Amygdala (tissue), 56 donors: ENCODE data around the gene BTF3L4.
"Not testable (repeated sequence)": the region's sequence is repeated elsewhere in the genome, so short reads cannot be mapped to it uniquely, and the experiment has no call there.

ENCODE experiments used
- DNase-seq, 56 donors: peaks; one replicate each; lab custom pipeline; 2025; lab: John Stamatoyannopoulos, UW

The BTF3L4 gene

GRCh38 chr1:52056163-52056936 is at the start of gene BTF3L4:
TSS of gene BTF3L4 (plus strand) at chr1:52056295. CDS start at chr1:52059848, 3,553 bp downstream.
- peak; percentile 47 to 97 (median 93) for DNase-seq

GRCh38 chr1:52007215-52008002 is 48.7 kb upstream of the BTF3L4 start:
- DNase-seq: no peak

GRCh38 chr1:52008071-52008809 is 47.9 kb upstream of the BTF3L4 start:
- DNase-seq: no peak

- no peak for DNase-seq
Observed at GRCh38 chr1:52022133-52022532, 34.0 kb upstream of the BTF3L4 start.

GRCh38 chr1:52026278-52026677 is 29.8 kb upstream of the BTF3L4 start:
- DNase-seq: no peak

- no peak for DNase-seq
Observed at GRCh38 chr1:52028328-52028727, 27.8 kb upstream of the BTF3L4 start.

GRCh38 chr1:52028839-52029238 is 27.3 kb upstream of the BTF3L4 start:
- DNase-seq: not testable (repeated sequence)

GRCh38 chr1:52032124-52032784 is 23.8 kb upstream of the BTF3L4 start:
- peak in 1 of 56 donors; percentile 12 for DNase-seq

- DNase-seq: peak in 14 of 56 donors; percentile 3 to 56 (median 17)
Observed at GRCh38 chr1:52032785-52033131, 23.3 kb upstream of the BTF3L4 start.

GRCh38 chr1:52033190-52034049 is 22.7 kb upstream of the BTF3L4 start, which contains the start of gene KTI12:
TSS of gene KTI12 (minus strand) at chr1:52033810. CDS start at chr1:52033761, 49 bp downstream.
- peak in 55 of 56 donors; percentile 28 to 91 (median 73) for DNase-seq

GRCh38 chr1:52034050-52034384 is 22.1 kb upstream of the BTF3L4 start:
- no peak for DNase-seq

- no peak for DNase-seq
Observed at GRCh38 chr1:52037402-52037814, 18.7 kb upstream of the BTF3L4 start.

- no peak for DNase-seq
Observed at GRCh38 chr1:52037909-52038308, 18.2 kb upstream of the BTF3L4 start.

- DNase-seq: no peak
Observed at GRCh38 chr1:52041551-52042185, 14.4 kb upstream of the BTF3L4 start.

GRCh38 chr1:52045236-52045635 is 10.9 kb upstream of the BTF3L4 start:
- no peak for DNase-seq

- DNase-seq: not testable (repeated sequence)
Observed at GRCh38 chr1:52045666-52046195, 10.4 kb upstream of the BTF3L4 start.

- DNase-seq: not testable (repeated sequence)
Observed at GRCh38 chr1:52049337-52049736, 6.8 kb upstream of the BTF3L4 start.

- DNase-seq: no peak
Observed at GRCh38 chr1:52053862-52054261, 2.2 kb upstream of the BTF3L4 start.
